Measurements from ENCODE around the gene CSTB.

CSTB gene

DNA sequence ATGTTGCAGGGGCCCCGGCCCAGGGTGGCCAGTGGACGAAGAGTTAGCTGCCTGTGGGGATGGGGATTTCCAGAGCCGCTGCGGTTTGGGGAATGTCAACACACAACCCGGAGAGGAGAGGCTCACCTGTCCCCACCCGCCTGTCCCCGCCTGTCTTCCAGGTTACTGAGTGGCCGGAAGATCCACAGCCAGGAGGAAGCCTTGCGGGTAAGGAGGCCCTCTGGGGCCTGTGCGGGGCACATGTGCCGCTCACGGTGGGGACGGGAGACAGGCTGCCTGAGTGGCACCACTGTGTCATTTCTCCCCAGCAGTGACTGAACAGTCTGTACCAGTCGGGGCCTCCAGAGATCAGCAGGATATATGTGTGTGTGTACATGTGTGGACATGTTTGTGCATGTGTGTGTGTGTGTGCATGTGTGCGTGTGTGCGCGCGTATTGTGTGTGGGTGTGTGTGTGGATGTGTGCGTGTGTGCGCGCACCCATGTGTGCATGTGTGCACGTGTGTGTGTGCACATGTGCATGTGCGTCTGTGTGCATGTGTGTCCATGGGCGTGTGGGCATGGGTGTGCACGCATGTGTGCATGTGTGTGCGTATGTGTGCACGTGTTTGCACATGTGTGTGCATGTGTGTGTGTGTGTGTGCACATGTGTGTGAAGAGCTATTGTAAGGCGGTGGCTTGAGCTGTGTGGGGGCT, 25.6 kb downstream of the CSTB start:
- no peak overlapping the region for H3K4me3 ChIP-seq (ENCODE audit: low read depth, low read length)
- no peak overlapping the region for H3K9ac ChIP-seq (ENCODE audit: low read depth, low read length)
- H3K36me3 ChIP-seq (ENCODE audit: control insufficient read depth, insufficient read depth, low read length), result peaks cover 44% of the 10 kb centered on the region
- no peaks in the 10 kb centered on the region for H3K9me3 ChIP-seq (ENCODE audit: control insufficient read depth, insufficient read depth, low read length)
- H3K4me1 ChIP-seq (ENCODE audit: control insufficient read depth, insufficient read depth, low read length), result no peaks in the 10 kb centered on the region
- no peaks in the 10 kb centered on the region for H3K27me3 ChIP-seq (ENCODE audit: control insufficient read depth, insufficient read depth, low read length)

GRCh38 chr21:43749651-43750262, 26.4 kb downstream of the CSTB start:
- Histone ChIP-seq H3K9ac (ENCODE audit: low read depth, low read length) (no peak overlapping the region), H3K9me3 (ENCODE audit: control insufficient read depth, insufficient read depth, low read length) (no peaks in the 10 kb centered on the region), H3K27me3 (ENCODE audit: control insufficient read depth, insufficient read depth, low read length) (no peaks in the 10 kb centered on the region), H3K4me3 (ENCODE audit: low read depth, low read length) (no peak overlapping the region), H3K4me1 (ENCODE audit: control insufficient read depth, insufficient read depth, low read length) (no peaks in the 10 kb centered on the region), H3K36me3 (ENCODE audit: control insufficient read depth, insufficient read depth, low read length) (peaks cover 41% of the 10 kb centered on the region)

DNA sequence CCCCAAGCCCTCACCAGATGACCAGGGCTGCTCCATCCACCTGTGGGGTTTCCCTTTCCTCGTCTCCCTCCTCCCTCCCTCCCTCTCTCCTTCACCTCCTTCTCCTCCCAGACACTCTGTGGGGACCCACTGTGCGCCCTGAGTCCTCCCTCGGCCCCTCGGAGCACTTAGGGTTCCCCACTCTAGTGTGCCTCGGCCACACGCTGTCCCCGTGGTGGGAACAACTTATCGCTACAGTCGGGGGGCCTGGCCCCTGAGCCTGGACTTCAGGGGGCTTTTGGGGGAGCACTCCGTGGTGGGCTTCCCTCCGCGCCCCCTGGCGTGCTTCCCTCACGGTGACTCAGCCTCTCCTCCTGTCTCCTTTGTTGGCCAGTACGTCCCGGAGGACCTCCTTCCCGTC, 27.5 kb downstream of the CSTB start:
- Histone ChIP-seq H3K9ac (ENCODE audit: low read depth, low read length) (no peak overlapping the region), H3K4me1 (ENCODE audit: control insufficient read depth, insufficient read depth, low read length) (no peaks in the 10 kb centered on the region), H3K9me3 (ENCODE audit: control insufficient read depth, insufficient read depth, low read length) (no peaks in the 10 kb centered on the region), H3K36me3 (ENCODE audit: control insufficient read depth, insufficient read depth, low read length) (peaks cover 42% of the 10 kb centered on the region), H3K27me3 (ENCODE audit: control insufficient read depth, insufficient read depth, low read length) (no peaks in the 10 kb centered on the region), H3K4me3 (ENCODE audit: low read depth, low read length) (no peak overlapping the region)

DNA sequence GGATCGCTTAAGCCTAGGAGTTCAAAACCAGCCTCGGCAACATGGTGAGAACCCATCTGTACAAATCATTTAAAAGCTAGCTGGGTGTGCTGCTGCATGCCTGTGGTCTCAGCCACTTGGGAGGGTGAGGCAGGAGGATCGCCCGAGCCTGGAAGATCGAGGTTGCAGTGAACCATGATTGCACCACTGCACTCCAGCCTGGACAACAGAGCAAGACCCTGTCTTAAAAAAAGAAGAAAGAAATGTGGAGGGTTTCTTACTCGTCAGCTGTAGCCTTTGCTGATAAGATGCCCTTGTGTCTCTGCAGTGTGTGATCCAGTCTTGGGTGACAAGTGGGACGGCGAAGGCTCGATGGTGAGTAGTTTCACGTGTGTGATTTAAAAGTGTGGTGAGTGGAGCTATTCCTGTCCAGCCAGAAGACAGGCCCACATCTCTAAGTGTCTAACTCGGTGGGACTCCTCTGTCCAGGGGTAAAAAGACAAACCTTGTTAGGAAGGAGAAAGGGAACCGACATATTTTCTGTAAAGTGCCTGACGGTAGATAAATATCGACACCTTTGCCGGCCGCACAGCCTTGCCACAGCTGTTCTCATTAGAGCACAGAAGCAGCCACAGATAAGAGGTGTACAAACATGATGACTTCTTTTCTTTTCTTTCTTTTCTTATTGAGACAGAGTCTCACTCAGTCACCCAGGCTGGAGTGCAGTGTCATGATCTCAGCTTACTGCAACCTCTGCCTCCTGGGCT, 30.2 kb downstream of the CSTB start:
- Histone ChIP-seq H3K27me3 (ENCODE audit: control insufficient read depth, insufficient read depth, low read length) (no peaks in the 10 kb centered on the region), H3K4me3 (ENCODE audit: low read depth, low read length) (no peak overlapping the region), H3K36me3 (ENCODE audit: control insufficient read depth, insufficient read depth, low read length) (peaks cover 28% of the 10 kb centered on the region), H3K9me3 (ENCODE audit: control insufficient read depth, insufficient read depth, low read length) (no peaks in the 10 kb centered on the region), H3K9ac (ENCODE audit: low read depth, low read length) (no peak overlapping the region), H3K4me1 (ENCODE audit: control insufficient read depth, insufficient read depth, low read length) (no peaks in the 10 kb centered on the region)

DNA sequence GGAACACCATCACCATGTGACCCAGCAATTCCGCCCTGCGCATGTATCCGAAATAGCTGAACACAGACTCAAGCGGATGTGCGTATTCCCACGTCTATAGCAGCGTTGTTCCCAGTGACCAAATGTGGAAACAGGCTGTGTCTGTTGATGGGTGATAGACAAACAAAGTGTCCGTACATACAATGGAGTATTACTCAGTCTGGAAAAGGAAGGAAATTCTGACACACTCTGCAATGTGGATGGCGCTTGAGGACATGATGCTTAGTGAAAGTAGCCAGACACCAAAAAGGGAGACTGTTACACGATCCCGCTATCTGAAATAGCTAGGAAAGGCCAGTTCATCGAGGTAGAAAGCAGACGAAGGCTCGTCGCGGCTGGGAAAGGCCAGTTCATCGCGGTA, 31.4 kb downstream of the CSTB start:
- no peak overlapping the region for H3K4me3 ChIP-seq (ENCODE audit: low read depth, low read length)
- no peaks in the 10 kb centered on the region for H3K27me3 ChIP-seq (ENCODE audit: control insufficient read depth, insufficient read depth, low read length)
- no peak overlapping the region for H3K9ac ChIP-seq (ENCODE audit: low read depth, low read length)
- H3K9me3 ChIP-seq (ENCODE audit: control insufficient read depth, insufficient read depth, low read length), result no peaks in the 10 kb centered on the region
- no peaks in the 10 kb centered on the region for H3K4me1 ChIP-seq (ENCODE audit: control insufficient read depth, insufficient read depth, low read length)
- peaks cover 25% of the 10 kb centered on the region for H3K36me3 ChIP-seq (ENCODE audit: control insufficient read depth, insufficient read depth, low read length)

GRCh38 chr21:43743947-43744346, 32.2 kb downstream of the CSTB start:
- Histone ChIP-seq H3K9ac (ENCODE audit: low read depth, low read length) (no peak overlapping the region), H3K9me3 (ENCODE audit: control insufficient read depth, insufficient read depth, low read length) (no peaks in the 10 kb centered on the region), H3K27me3 (ENCODE audit: control insufficient read depth, insufficient read depth, low read length) (no peaks in the 10 kb centered on the region), H3K4me3 (ENCODE audit: low read depth, low read length) (no peak overlapping the region), H3K4me1 (ENCODE audit: control insufficient read depth, insufficient read depth, low read length) (no peaks in the 10 kb centered on the region), H3K36me3 (ENCODE audit: control insufficient read depth, insufficient read depth, low read length) (peaks cover 25% of the 10 kb centered on the region)

GRCh38 chr21:43741423-43742096, 34.5 kb downstream of the CSTB start:
- no peaks in the 10 kb centered on the region for H3K9me3 ChIP-seq (ENCODE audit: control insufficient read depth, insufficient read depth, low read length)
- H3K36me3 ChIP-seq (ENCODE audit: control insufficient read depth, insufficient read depth, low read length), result peaks cover 20% of the 10 kb centered on the region
- no peak overlapping the region for H3K4me3 ChIP-seq (ENCODE audit: low read depth, low read length)
- no peaks in the 10 kb centered on the region for H3K27me3 ChIP-seq (ENCODE audit: control insufficient read depth, insufficient read depth, low read length)
- H3K9ac ChIP-seq (ENCODE audit: low read depth, low read length), result no peak overlapping the region
- H3K4me1 ChIP-seq (ENCODE audit: control insufficient read depth, insufficient read depth, low read length), result no peaks in the 10 kb centered on the region

- Histone ChIP-seq H3K9ac (ENCODE audit: low read depth, low read length) (no peak overlapping the region), H3K4me3 (ENCODE audit: low read depth, low read length) (no peak overlapping the region), H3K4me1 (ENCODE audit: control insufficient read depth, insufficient read depth, low read length) (no peaks in the 10 kb centered on the region), H3K36me3 (ENCODE audit: control insufficient read depth, insufficient read depth, low read length) (peaks cover 20% of the 10 kb centered on the region), H3K9me3 (ENCODE audit: control insufficient read depth, insufficient read depth, low read length) (no peaks in the 10 kb centered on the region), H3K27me3 (ENCODE audit: control insufficient read depth, insufficient read depth, low read length) (no peaks in the 10 kb centered on the region)
These were observed 35.5 kb downstream of the CSTB start for GRCh38 chr21:43740497-43741156.

DNA sequence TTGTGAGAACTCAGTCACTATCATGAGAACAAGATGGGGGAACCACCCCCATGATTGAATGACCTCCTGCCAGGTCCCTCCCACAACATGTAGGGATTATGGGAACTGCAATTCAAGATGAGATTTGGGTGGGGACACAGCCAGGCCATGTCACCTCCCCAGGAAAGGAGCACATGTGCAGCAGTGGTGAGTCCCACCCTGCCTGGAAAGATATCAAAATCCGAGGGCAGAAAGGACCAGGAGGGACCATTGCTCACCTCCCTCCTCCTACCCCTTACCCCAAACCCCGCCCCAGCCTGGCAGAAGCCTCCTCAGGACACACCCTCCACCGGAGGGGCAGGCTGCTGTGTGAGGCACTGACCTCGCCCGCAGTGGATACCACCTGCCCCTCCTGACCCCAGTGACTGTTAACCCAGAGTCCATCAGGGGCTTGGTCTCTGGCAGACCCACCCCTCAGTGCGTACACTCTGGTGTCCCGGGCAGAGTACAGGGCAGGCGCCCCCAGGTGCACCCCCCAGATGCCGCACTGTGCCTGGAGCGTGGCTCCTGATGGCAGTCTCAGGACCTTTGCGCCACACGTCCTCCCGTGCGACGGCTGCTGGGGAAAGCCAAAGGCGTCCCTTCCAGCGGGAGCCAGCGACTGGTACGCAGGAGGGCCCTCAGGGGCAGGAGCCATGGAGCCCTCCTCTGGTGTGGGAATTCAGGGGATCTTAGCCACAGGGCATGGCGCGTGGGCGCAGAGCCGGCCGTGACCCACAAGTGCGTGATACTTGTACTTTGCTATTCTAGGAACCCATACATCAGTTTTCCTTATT, 36.3 kb downstream of the CSTB start:
- peaks cover 19% of the 10 kb centered on the region for H3K36me3 ChIP-seq (ENCODE audit: control insufficient read depth, insufficient read depth, low read length)
- H3K27me3 ChIP-seq (ENCODE audit: control insufficient read depth, insufficient read depth, low read length), result no peaks in the 10 kb centered on the region
- H3K4me3 ChIP-seq (ENCODE audit: low read depth, low read length), result no peak overlapping the region
- H3K9ac ChIP-seq (ENCODE audit: low read depth, low read length), result no peak overlapping the region
- no peaks in the 10 kb centered on the region for H3K4me1 ChIP-seq (ENCODE audit: control insufficient read depth, insufficient read depth, low read length)
- no peaks in the 10 kb centered on the region for H3K9me3 ChIP-seq (ENCODE audit: control insufficient read depth, insufficient read depth, low read length)

DNA sequence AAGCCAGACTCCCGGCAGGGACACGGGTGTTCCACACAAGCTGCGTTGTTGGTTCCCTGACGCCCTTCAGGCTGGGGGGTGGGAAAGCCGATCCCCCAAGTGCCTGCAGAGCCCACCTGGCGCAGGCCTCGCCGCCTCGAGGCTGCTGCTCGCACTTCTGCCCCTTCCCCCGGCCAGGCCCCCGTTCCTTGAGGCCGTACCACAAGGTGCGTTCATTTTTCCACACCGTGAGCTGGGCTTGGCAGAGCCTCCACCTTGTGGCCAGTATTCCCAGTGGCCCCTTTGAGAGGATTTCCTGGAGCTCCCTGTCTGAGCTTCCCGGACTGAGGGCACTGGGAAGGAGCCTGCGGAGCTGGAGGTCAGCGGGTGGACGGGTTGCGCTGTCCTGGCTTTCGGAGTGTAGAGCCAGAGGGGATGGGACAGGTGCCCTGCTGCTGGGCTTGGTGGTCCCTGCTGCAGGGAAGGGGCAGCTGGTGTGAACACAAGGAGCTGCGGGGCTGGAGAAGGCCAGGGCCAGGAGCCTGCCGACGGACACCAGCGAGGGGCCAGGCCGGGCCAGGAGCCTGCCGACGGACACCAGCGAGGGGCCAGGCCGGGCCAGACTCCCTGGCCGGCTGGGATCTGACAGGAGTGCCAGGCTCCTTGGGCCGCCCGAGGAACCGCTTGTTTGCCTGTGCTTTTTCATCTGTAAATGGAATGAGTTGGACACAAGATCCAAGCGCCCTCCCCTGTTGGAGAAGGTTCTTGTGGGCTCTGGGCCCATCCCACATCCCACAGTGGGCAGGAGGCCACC, 38.8 kb downstream of the CSTB start:
- Histone ChIP-seq H3K9ac (ENCODE audit: low read depth, low read length) (no peak overlapping the region), H3K9me3 (ENCODE audit: control insufficient read depth, insufficient read depth, low read length) (no peaks in the 10 kb centered on the region), H3K27me3 (ENCODE audit: control insufficient read depth, insufficient read depth, low read length) (no peaks in the 10 kb centered on the region), H3K4me1 (ENCODE audit: control insufficient read depth, insufficient read depth, low read length) (no peaks in the 10 kb centered on the region), H3K36me3 (ENCODE audit: control insufficient read depth, insufficient read depth, low read length) (peaks cover 11% of the 10 kb centered on the region), H3K4me3 (ENCODE audit: low read depth, low read length) (no peak overlapping the region)
